GM19395 (cell line): ENCODE data around the gene TSPAN17.
"Not testable (repeated sequence)": the region's sequence is repeated elsewhere in the genome, so short reads cannot be mapped to it uniquely, and the experiment has no call there.

Source experiments
- ATAC-seq: cut with Tn5 transposase; IDR thresholded peaks from one replicate; pipeline ENCODE4 v1.9.1; 2021; ENCODE audit warnings: mild to moderate bottlenecking, moderate library complexity; ENCODE audit not compliant: unreplicated experiment

Gene TSPAN17

GRCh38 chr5:176676361-176676824 lies 29.1 kb downstream of the TSPAN17 start:
- ATAC-seq, result peak; percentile 69

GRCh38 chr5:176677209-176677939 lies 30.1 kb downstream of the TSPAN17 start:
- ATAC-seq, result no peak

GRCh38 chr5:176678584-176678983 lies 31.3 kb downstream of the TSPAN17 start:
- ATAC-seq, result no peak

- no peak for ATAC-seq
These were observed 32.3 kb downstream of the TSPAN17 start for GRCh38 chr5:176679365-176680225.

GRCh38 chr5:176680226-176680563 lies 32.9 kb downstream of the TSPAN17 start:
- no peak for ATAC-seq

GRCh38 chr5:176682016-176682531 lies 34.8 kb downstream of the TSPAN17 start:
- ATAC-seq, result no peak

GRCh38 chr5:176685010-176685409 lies 37.7 kb downstream of the TSPAN17 start:
- no peak for ATAC-seq

- no peak for ATAC-seq
These were observed 40.0 kb downstream of the TSPAN17 start for GRCh38 chr5:176687247-176687646.

- ATAC-seq, result no peak
These were observed 40.6 kb downstream of the TSPAN17 start for GRCh38 chr5:176687881-176688280.

GRCh38 chr5:176690911-176691310 lies 43.6 kb downstream of the TSPAN17 start:
- no peak for ATAC-seq

- ATAC-seq, result no peak
These were observed 44.2 kb downstream of the TSPAN17 start for GRCh38 chr5:176691524-176691923.

GRCh38 chr5:176692326-176692725 lies 45.0 kb downstream of the TSPAN17 start:
- no peak for ATAC-seq

GRCh38 chr5:176692839-176693476 lies 45.7 kb downstream of the TSPAN17 start:
- ATAC-seq, result no peak

GRCh38 chr5:176693477-176693851 lies 46.2 kb downstream of the TSPAN17 start:
- ATAC-seq, result no peak

GRCh38 chr5:176694146-176694545 lies 46.9 kb downstream of the TSPAN17 start:
- no peak for ATAC-seq

GRCh38 chr5:176694631-176695030 lies 47.3 kb downstream of the TSPAN17 start:
- ATAC-seq, result no peak

- no peak for ATAC-seq
These were observed 47.8 kb downstream of the TSPAN17 start for GRCh38 chr5:176695073-176695472.

GRCh38 chr5:176697267-176697933 lies 50.1 kb downstream of the TSPAN17 start:
- ATAC-seq, result no peak

- ATAC-seq, result no peak
These were observed 50.8 kb downstream of the TSPAN17 start for GRCh38 chr5:176697934-176698538.

GRCh38 chr5:176699446-176699845 lies 52.2 kb downstream of the TSPAN17 start:
- not testable (repeated sequence) for ATAC-seq
